ENCODE results near the gene ITIH5. TPM values are rescaled to one million over a fixed set of nuclear protein-coding genes. Genes with fewer than 3 reads are reported as not detected.

Gene ITIH5
- total and polyA plus RNA-seq, 2 of the 8 experiments (the other 6 are each of a cell fraction or from before 2014, with no cell fraction given) = 5.8 to 7.6 TPM

DNA sequence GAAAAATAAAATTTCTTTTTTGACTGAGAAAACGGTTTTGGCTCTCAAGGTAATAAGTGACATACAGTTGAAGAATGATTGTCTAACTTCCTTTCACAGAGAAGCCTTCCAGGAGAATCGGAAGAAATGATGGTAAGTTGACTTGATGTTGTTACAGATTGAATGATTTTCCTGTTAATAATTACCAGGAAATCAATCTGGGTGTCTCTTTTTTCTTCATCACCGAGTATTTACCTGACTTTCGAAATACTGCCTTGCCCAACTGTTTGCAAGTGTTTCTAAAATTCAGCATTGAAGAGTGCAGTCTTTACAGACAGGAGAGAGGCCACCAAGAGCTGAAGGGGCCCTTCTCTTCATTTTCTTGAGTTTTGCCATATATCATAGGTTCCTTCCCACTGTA, 40.3 kb upstream of the ITIH5 start:
- no peak overlapping the region for H3K18ac ChIP-seq (ENCODE audit: extremely low read depth, low read length)
- H2BK20ac ChIP-seq (ENCODE audit: low read length) = no peak overlapping the region
- H3K36me3 ChIP-seq (ENCODE audit: control insufficient read depth in 2 of 4, insufficient read depth in 4 of 4, low read length in 3 of 4) = no peaks in the 10 kb centered on the region
- TF ChIP-seq YY1 (IDR thresholded peaks at IDR 0.05; ENCODE audit: low read depth, low read length) (no peak), BRCA1 (IDR thresholded peaks at IDR 0.05; ENCODE audit: low read depth, low read length) (no peak), RAD21 (IDR thresholded peaks at IDR 0.05 in 1 of 2, conservative IDR thresholded peaks at IDR 0.05 in 1 of 2; ENCODE audit: low read depth in 2 of 2, low read length in 2 of 2) (no peak), TCF12 (IDR thresholded peaks at IDR 0.05; ENCODE audit: low read depth, low read length) (no peak), CTBP2 (IDR thresholded peaks at IDR 0.05; ENCODE audit: borderline replicate concordance, insufficient read depth, insufficient read length, low read length) (no peak), CEBPB (IDR thresholded peaks at IDR 0.05; ENCODE audit: low read depth, low read length) (no peak), CHD1 (IDR thresholded peaks at IDR 0.05; ENCODE audit: low read depth, low read length) (no peak), CHD2 (IDR thresholded peaks at IDR 0.05; ENCODE audit: low read length) (no peak), KDM1A (IDR thresholded peaks at IDR 0.05; ENCODE audit: borderline replicate concordance, low read length) (no peak), ASH2L (IDR thresholded peaks at IDR 0.05; ENCODE audit: low read length) (no peak), EP300 (IDR thresholded peaks at IDR 0.05; ENCODE audit: borderline replicate concordance in 1 of 2, low read depth in 2 of 2, low read length in 2 of 2) (no peak), RFX5 (IDR thresholded peaks at IDR 0.05; ENCODE audit: borderline replicate concordance, low read depth, low read length) (no peak)
- TF ChIP-seq, protein P1, sequence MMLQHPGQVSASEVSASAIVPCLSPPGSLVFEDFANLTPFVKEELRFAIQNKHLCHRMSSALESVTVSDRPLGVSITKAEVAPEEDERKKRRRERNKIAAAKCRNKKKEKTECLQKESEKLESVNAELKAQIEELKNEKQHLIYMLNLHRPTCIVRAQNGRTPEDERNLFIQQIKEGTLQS (IDR thresholded peaks at IDR 0.05; ENCODE audit: insufficient read depth, low read depth, low read length) = no peak
- TF ChIP-seq, protein P2, sequence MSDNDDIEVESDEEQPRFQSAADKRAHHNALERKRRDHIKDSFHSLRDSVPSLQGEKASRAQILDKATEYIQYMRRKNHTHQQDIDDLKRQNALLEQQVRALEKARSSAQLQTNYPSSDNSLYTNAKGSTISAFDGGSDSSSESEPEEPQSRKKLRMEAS (IDR thresholded peaks at IDR 0.05) = no peak
- H2BK15ac ChIP-seq (ENCODE audit: low read length) = no peak overlapping the region
- H3K27me3 ChIP-seq (replicated peaks in 1 of 4; ENCODE audit: control insufficient read depth in 3 of 4, extremely low read depth in 1 of 4, insufficient read depth in 3 of 4, low read length in 3 of 4) = no peaks in the 10 kb centered on the region
- no peak overlapping the region for H3K4ac ChIP-seq (replicated peaks; ENCODE audit: insufficient read length, low read depth, low read length)
- no peak overlapping the region for H2BK5ac ChIP-seq (ENCODE audit: low read depth, low read length)
- no peaks in the 10 kb centered on the region for H3K9me3 ChIP-seq (ENCODE audit: insufficient read depth in 2 of 2, low read depth in 1 of 2, low read length in 1 of 2)
- H3K4me1 ChIP-seq (replicated peaks in 1 of 4; ENCODE audit: control insufficient read depth in 3 of 4, insufficient read depth in 4 of 4, low read length in 3 of 4) = no peaks in the 10 kb centered on the region
- DNase-seq (ENCODE audit: low read depth in 1 of 2, low spot score in 2 of 2) (no peak), FAIRE-seq (no peak)
- H3K9ac ChIP-seq (replicated peaks in 1 of 4; ENCODE audit: extremely low read depth in 1 of 4, low read depth in 3 of 4, low read length in 3 of 4) = no peak overlapping the region
- H4K8ac ChIP-seq (ENCODE audit: extremely low read depth, insufficient read depth, low read length) = no peak overlapping the region
- no peaks in the 10 kb centered on the region for H4K20me1 ChIP-seq (replicated peaks in 1 of 2; ENCODE audit: control insufficient read depth in 1 of 2, insufficient read depth in 2 of 2, low read length in 2 of 2)
- H3K23ac ChIP-seq (ENCODE audit: insufficient read length) = no peak overlapping the region
- no peak overlapping the region for H3K4me3 ChIP-seq (ENCODE audit: extremely low read depth in 1 of 4, insufficient read depth in 2 of 4, low read depth in 3 of 4, low read length in 4 of 4)
- H3K79me1 ChIP-seq (ENCODE audit: low read depth, low read length) = no peaks in the 10 kb centered on the region
- H3K79me2 ChIP-seq (ENCODE audit: control insufficient read depth in 1 of 2, insufficient read depth in 2 of 2, low read length in 2 of 2) = no peaks in the 10 kb centered on the region
- H2AFZ ChIP-seq (ENCODE audit: low read length) = no peak overlapping the region
- H4K5ac ChIP-seq (ENCODE audit: insufficient read length, low read depth, low read length) = no peak overlapping the region
- no peak overlapping the region for H2BK12ac ChIP-seq (ENCODE audit: low read depth, low read length)
- H3K27ac ChIP-seq (ENCODE audit: low read depth, low read length) = no peak overlapping the region
- no peak overlapping the region for H3K14ac ChIP-seq (ENCODE audit: insufficient read length)
- no peak overlapping the region for H3K56ac ChIP-seq (replicated peaks; ENCODE audit: insufficient read length, low read depth, low read length)
- H2AK5ac ChIP-seq (ENCODE audit: low read depth, low read length) = no peak overlapping the region
- H4K91ac ChIP-seq (replicated peaks; ENCODE audit: insufficient read length, low read length) = no peak overlapping the region
- ChIA-PET POLR2A (ENCODE audit: partially characterized antibody) (no interaction called here), CTCF (ENCODE audit: partially characterized antibody) (interaction anchor here (0.6 to 1.5 kb wide), 4 partner anchors 20 to 1785 kb away, joined by 3 to 5 read pairs (median 4); no protein-coding TSS in a partner anchor)
- H3K4me2 ChIP-seq (ENCODE audit: insufficient read depth in 1 of 2, low read depth in 2 of 2, low read length in 2 of 2) = no peak overlapping the region
- WGBS, 2 experiments (ENCODE audit: extremely low coverage in 1 of 2, insufficient coverage in 1 of 2, insufficient read length in 1 of 2, insufficient replicate concordance in 2 of 2, low coverage in 1 of 2, low lambda C conversion rate in 2 of 2, missing lambda C conversion rate in 1 of 2) = 78% methylated on average over 4 of the region's 4 CpGs; no CpG with 5 or more reads in 1 of the 2 experiments
- no peak overlapping the region for H2BK120ac ChIP-seq (replicated peaks; ENCODE audit: low read depth, low read length)
- H3K23me2 ChIP-seq (ENCODE audit: low read depth, low read length) = no peaks in the 10 kb centered on the region

Data from H1 (cell line).